GM19328 (cell line): Measurements from ENCODE around the gene CNN1.
"Not testable (repeated sequence)": the region's sequence is repeated elsewhere in the genome, so short reads cannot be mapped to it uniquely, and the experiment has no call there.

Experiments
- ATAC-seq: cut with Tn5 transposase; IDR thresholded peaks from one replicate; pipeline ENCODE4 v1.9.1; 2021; ENCODE audit warnings: mild to moderate bottlenecking, moderate library complexity; ENCODE audit not compliant: unreplicated experiment

The CNN1 gene

DNA sequence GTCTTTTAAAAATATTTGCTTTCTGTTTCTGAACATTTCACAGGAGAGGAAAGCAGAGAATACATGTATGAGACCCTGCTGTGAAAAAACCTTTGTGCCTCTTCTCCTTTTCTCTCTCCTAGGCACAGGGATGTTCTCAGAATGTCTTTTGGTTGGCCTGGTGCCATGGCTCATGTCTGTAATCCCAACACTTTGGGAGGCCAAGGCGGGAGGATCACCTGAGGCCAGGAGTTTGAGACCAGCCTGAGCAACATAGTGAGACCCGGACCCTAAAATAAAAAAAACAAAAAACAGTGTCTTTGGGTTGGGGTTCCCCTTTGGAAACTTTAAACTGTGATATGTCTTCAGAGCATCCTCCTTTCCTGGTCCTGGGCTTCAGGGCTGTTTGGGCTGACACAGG, 60.1 kb downstream of the CNN1 start:
- ATAC-seq: no peak

DNA sequence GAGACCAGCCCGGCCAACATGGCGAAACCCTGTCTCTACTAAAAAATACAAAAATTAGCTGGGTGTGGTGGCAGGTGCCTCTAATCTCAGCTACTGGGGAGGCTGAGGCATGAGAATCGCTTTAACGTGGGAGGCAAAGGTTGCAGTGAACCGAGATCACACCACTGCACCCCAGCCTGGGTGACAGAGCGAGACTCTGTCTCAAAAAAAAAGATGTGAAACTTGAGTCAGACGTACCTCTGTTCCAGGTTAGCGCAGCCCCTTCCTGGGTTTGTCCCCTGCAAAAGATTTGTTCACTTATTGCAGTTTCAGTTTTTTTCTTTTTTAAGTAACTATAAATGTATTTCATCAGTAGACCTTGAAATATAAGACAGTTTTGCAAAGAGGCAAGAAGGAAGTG, 61.1 kb downstream of the CNN1 start:
- not testable (repeated sequence) for ATAC-seq
